Calu3 (cell line): ENCODE data around the gene C6orf136. TPM values are rescaled to one million over a fixed set of nuclear protein-coding genes. Genes with fewer than 3 reads are reported as not detected.

ENCODE experiments used
- BruUV-seq: library from RNA; stranded (reverse); fragments of 400-500 nt; replicated peaks from 2 replicates; lab custom pipeline; 2021; lab: Mats Ljungman, UMichigan
- CTCF ChIA-PET: fragments of 300-600 bp; sonication (Branson Sonifier 250); formaldehyde crosslinking; loops from one replicate; lab custom pipeline; 2022; ENCODE audit warnings: antibody characterized with exemption; lab: Charles Lee
- DNase-seq: peaks from one replicate; pipeline ENCODE4 v3.0.0; 2022
- H3K27ac Mint-ChIP-seq: one replicate; pipeline ENCODE4 v1.8.0; 2022; ENCODE audit warnings: mixed read lengths; ENCODE audit not compliant: unreplicated experiment
- H3K27me3 Mint-ChIP-seq: one replicate; pipeline ENCODE4 v1.8.0; 2022; ENCODE audit warnings: mixed read lengths; ENCODE audit not compliant: unreplicated experiment
- H3K36me3 Mint-ChIP-seq: one replicate; pipeline ENCODE4 v1.8.0; 2022; ENCODE audit warnings: mild to moderate bottlenecking, moderate library complexity, mixed read lengths; ENCODE audit not compliant: insufficient read depth, unreplicated experiment
- H3K4me1 Mint-ChIP-seq: one replicate; pipeline ENCODE4 v1.8.0; 2022; ENCODE audit warnings: mild to moderate bottlenecking, low read depth, mixed read lengths; ENCODE audit not compliant: unreplicated experiment
- H3K4me3 Mint-ChIP-seq: one replicate; pipeline ENCODE4 v1.8.0; 2022; ENCODE audit warnings: mild to moderate bottlenecking, low read depth, moderate library complexity, mixed read lengths; ENCODE audit not compliant: unreplicated experiment
- H3K9me3 Mint-ChIP-seq: one replicate; pipeline ENCODE4 v1.8.0; 2022; ENCODE audit warnings: low read depth, mixed read lengths; ENCODE audit not compliant: unreplicated experiment
- intact Hi-C: fragments of 100-400 bp; cut with micrococcal nuclease; formaldehyde crosslinking; loops from one replicate; pipeline ENCODE4 v1.10.0; 2022; ENCODE audit not compliant: unreplicated experiment
- total RNA-seq: library from RNA; stranded (reverse); gene quantifications from 2 replicates; pipeline ENCODE4 v1.2.3, GENCODE V29; 2022
- TF ChIP-seq, protein P1 (sequence below): fragments of 200-600 bp; IDR thresholded peaks from one replicate; pipeline ENCODE4 v1.8.0; 2022; ENCODE audit warnings: antibody characterized with exemption; ENCODE audit not compliant: unreplicated experiment

Gene C6orf136
- total RNA-seq, 1 experiment from 2014 or later: 32.4 TPM

DNA sequence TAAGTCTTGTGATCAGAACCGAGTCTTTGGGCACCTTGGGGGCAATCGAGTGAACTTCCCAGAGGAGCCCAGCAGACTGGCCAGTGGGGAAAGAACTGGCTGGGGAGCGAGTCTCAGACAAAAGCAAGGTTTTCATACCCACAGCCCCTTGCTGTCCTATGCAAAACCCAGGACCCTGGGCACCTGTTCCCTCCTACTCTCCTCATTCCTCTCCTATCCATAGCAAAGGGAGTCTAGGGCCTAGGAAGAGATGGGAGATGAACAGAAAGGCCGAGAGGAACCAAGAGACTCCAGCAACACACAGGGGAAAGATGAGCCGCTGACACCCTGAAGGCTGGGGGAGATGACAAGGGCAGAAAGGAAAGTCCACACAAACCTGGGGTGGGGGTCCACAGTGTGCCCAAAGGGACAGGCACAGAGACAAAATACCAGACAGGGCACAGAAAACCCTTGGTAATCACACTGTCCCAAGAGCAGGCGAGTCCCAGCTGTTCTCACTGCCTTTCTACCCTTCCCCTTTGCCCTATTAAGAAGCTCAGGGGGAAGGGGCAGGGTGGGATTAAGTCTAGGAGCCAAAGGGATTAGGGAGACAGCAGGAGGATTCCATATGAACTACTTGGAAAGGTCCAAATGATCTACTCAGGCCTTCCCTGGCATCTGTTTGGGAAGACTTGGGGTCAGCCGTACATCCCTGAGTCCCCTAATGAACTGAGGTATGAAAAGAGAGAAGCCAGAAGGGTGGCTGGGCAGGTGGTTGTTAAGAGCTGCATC, 33.0 kb downstream of the C6orf136 start:
- TF ChIP-seq, protein P1, sequence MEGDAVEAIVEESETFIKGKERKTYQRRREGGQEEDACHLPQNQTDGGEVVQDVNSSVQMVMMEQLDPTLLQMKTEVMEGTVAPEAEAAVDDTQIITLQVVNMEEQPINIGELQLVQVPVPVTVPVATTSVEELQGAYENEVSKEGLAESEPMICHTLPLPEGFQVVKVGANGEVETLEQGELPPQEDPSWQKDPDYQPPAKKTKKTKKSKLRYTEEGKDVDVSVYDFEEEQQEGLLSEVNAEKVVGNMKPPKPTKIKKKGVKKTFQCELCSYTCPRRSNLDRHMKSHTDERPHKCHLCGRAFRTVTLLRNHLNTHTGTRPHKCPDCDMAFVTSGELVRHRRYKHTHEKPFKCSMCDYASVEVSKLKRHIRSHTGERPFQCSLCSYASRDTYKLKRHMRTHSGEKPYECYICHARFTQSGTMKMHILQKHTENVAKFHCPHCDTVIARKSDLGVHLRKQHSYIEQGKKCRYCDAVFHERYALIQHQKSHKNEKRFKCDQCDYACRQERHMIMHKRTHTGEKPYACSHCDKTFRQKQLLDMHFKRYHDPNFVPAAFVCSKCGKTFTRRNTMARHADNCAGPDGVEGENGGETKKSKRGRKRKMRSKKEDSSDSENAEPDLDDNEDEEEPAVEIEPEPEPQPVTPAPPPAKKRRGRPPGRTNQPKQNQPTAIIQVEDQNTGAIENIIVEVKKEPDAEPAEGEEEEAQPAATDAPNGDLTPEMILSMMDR: no peak
- CTCF ChIA-PET: interaction anchor here (0.8 to 2.6 kb wide), 8 partner anchors 8 to 407 kb away, joined by 3 to 72 read pairs (median 6); partner anchors contain the start of gene TUBB
- Mint-ChIP-seq H3K4me1 (peaks cover 58% of the 10 kb centered on the region), H3K27me3 (no peaks in the 10 kb centered on the region), H3K4me3 (peak overlapping the region; percentile 40), H3K9me3 (no peaks in the 10 kb centered on the region), H3K27ac (no peak overlapping the region), H3K36me3 (peaks cover 64% of the 10 kb centered on the region)
- no peak for DNase-seq
- no TSS peak for BruUV-seq
- intact Hi-C loops: loop anchor here (1.0 to 10.0 kb wide), 2 partner anchors 42 to 205 kb away; partner anchors contain the start of gene DDR1

DNA sequence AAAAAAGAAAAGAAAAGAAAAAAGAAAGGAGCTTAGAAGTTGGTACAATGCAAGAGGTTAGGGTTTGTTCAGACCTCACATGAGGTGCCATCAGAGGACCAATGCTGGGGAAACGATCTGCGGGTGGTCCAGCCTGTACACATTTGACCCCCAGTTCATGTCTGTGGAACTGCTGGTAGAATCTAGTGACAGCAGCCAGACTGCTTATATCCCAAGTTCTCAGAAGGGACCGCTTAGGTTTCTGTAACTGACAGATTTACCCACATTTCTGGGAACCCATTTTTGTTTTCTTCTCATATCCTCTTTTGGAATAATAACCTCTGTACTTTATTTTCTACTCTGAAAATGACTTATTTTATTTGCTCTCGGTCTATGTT, 34.8 kb downstream of the C6orf136 start:
- TF ChIP-seq, protein P1: no peak
- no peak for DNase-seq
- Mint-ChIP-seq H3K9me3 (no peaks in the 10 kb centered on the region), H3K36me3 (peaks cover 73% of the 10 kb centered on the region), H3K4me1 (peaks cover 74% of the 10 kb centered on the region), H3K27me3 (no peaks in the 10 kb centered on the region), H3K4me3 (peak overlapping the region; percentile 41), H3K27ac (peak overlapping the region; percentile 73)
- CTCF ChIA-PET: interaction anchor here (0.6 to 1.5 kb wide), 6 partner anchors 9 to 71 kb away, joined by 3 to 11 read pairs (median 4); partner anchors contain the start of genes MDC1 and NRM
- intact Hi-C loops: no loop called here
- no TSS peak for BruUV-seq

DNA sequence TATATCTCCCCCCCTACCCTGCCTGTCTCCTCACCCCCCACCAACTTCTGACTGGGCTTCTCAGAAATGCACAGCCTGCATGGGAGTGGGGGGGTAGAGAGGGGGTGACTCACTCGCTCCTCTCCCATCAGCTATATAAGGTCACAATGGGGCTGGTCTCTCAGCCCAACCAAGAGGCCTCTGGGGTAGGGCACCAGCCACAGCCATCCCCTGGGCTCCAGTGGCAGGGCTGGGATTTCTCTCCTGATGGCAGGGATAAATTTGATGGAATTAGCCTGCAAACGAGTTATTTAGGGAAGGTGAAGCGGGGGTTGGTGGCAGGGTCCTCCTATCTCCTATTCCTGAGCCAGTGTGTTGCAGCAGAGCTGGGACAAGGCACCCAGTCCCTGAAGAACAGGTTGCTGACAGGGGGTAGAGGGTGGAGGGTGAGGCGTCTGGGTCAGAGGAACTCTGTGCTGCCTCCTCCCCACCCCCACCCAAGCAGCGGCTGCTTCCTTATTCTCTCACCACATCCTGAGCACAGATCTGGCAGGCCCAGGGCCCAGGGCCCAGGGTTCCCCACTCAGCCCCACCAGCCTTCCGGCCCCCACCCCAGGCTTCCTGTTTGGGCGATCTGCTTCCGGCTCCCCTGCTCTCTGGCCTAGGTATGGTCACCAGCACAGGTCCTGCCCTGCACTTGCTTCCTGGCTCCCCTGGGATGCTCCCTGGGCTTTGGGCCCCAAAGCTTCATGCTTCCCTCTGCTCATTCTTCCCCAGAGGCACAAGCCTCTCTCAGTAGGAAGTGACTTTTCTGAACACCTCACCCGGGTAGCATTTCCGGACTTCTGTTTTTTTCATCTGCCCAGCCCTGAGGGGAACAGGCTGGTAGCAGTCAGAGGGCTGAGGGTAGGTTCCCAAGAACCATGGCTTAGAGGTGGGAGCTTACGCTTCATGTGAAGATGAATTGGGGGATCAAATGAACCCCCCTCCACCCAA, 35.5 kb downstream of the C6orf136 start:
- H3K4me1 Mint-ChIP-seq: peaks cover 74% of the 10 kb centered on the region
- peak overlapping the region; percentile 42 for H3K27ac Mint-ChIP-seq
- CTCF ChIA-PET: interaction anchor here (0.6 to 1.5 kb wide), 7 partner anchors 8 to 70 kb away, joined by 3 to 11 read pairs (median 4); partner anchors contain the start of genes MDC1 and NRM
- TF ChIP-seq, protein P1: no peak
- H3K36me3 Mint-ChIP-seq: peaks cover 73% of the 10 kb centered on the region
- BruUV-seq: TSS peak; percentile 68
- H3K4me3 Mint-ChIP-seq: peak overlapping the region; percentile 41
- intact Hi-C loops: no loop called here
- DNase-seq: peak; percentile 71
- no peaks in the 10 kb centered on the region for H3K27me3 Mint-ChIP-seq
- no peaks in the 10 kb centered on the region for H3K9me3 Mint-ChIP-seq
